ENCODE measurements around the gene PLPP1.
A peak's percentile ranks its signal among the peaks of the same experiment; 100 is the strongest.
"Not testable (repeated sequence)": the region's sequence is repeated elsewhere in the genome, so short reads cannot be mapped to it uniquely, and the experiment has no call there.

The PLPP1 gene

GRCh38 chr5:55538661-55539060 is 3.9 kb upstream of the PLPP1 start:
- H3K27me3 ChIP-seq (ENCODE audit: insufficient read depth, poor library complexity, severe bottlenecking): no peaks in the 10 kb centered on the region
- TF ChIP-seq SPI1 (IDR thresholded peaks at IDR 0.05; ENCODE audit: borderline replicate concordance, low read depth) (no peak), REST (IDR thresholded peaks at IDR 0.05; ENCODE audit: insufficient replicate concordance, low read depth) (no peak), GABPA (IDR thresholded peaks at IDR 0.05; ENCODE audit: low read depth) (no peak), CTCF (IDR thresholded peaks at IDR 0.05; ENCODE audit: insufficient read depth, low read length) (no peak), POLR2AphosphoS5 (IDR thresholded peaks at IDR 0.05; ENCODE audit: low read depth) (no peak)
- no peak overlapping the region for H3K4me3 ChIP-seq (replicated peaks; ENCODE audit: insufficient read depth, low read length)
- no peak overlapping the region for H3K27ac ChIP-seq (replicated peaks)
- no peak for DNase-seq (ENCODE audit: low read depth in 1 of 2, low spot score in 1 of 2)

GRCh38 chr5:55537315-55537714 is 2.6 kb upstream of the PLPP1 start:
- H3K27ac ChIP-seq (replicated peaks); H3K27me3 ChIP-seq (ENCODE audit: insufficient read depth, poor library complexity, severe bottlenecking); H3K4me3 ChIP-seq (replicated peaks; ENCODE audit: insufficient read depth, low read length); DNase-seq (ENCODE audit: low read depth in 1 of 2, low spot score in 1 of 2): not testable (repeated sequence)

GRCh38 chr5:55535199-55535905 is 588 bp upstream of the PLPP1 start:
- Histone ChIP-seq H3K4me3 (replicated peaks; ENCODE audit: insufficient read depth, low read length) (peak overlapping the region; percentile 75), H3K27ac (replicated peaks) (no peak overlapping the region), H3K27me3 (ENCODE audit: insufficient read depth, poor library complexity, severe bottlenecking) (no peaks in the 10 kb centered on the region)
- TF ChIP-seq POLR2AphosphoS5 (IDR thresholded peaks at IDR 0.05; ENCODE audit: low read depth) (no peak), CTCF (IDR thresholded peaks at IDR 0.05; ENCODE audit: insufficient read depth, low read length) (no peak), REST (IDR thresholded peaks at IDR 0.05; ENCODE audit: insufficient replicate concordance, low read depth) (no peak), GABPA (IDR thresholded peaks at IDR 0.05; ENCODE audit: low read depth) (no peak), SPI1 (IDR thresholded peaks at IDR 0.05; ENCODE audit: borderline replicate concordance, low read depth) (no peak)
- DNase-seq (ENCODE audit: low read depth in 1 of 2, low spot score in 1 of 2): no peak

- Histone ChIP-seq H3K27me3 (ENCODE audit: insufficient read depth, poor library complexity, severe bottlenecking) (no peaks in the 10 kb centered on the region), H3K4me3 (replicated peaks; ENCODE audit: insufficient read depth, low read length) (peak overlapping the region; percentile 75), H3K27ac (replicated peaks) (no peak overlapping the region; the same call in 1 of the 2 replicates)
- TF ChIP-seq CTCF (IDR thresholded peaks at IDR 0.05; ENCODE audit: insufficient read depth, low read length) (no peak), GABPA (IDR thresholded peaks at IDR 0.05; ENCODE audit: low read depth) (no peak), REST (IDR thresholded peaks at IDR 0.05; ENCODE audit: insufficient replicate concordance, low read depth) (no peak), POLR2AphosphoS5 (IDR thresholded peaks at IDR 0.05; ENCODE audit: low read depth) (no peak), SPI1 (IDR thresholded peaks at IDR 0.05; ENCODE audit: borderline replicate concordance, low read depth) (no peak)
- DNase-seq (ENCODE audit: low read depth in 1 of 2, low spot score in 1 of 2): no peak
Measured at GRCh38 chr5:55533521-55534435, 986 bp downstream of the PLPP1 start.
